Astrocyte (in vitro differentiated cells and primary cell): ENCODE results near the gene KLHL28.

Experiments used
- EZH2 ChIP-seq: IDR thresholded peaks from 2 replicates; pipeline ENCODE4 v1.6.1; 2012; ENCODE audit warnings: mild to moderate bottlenecking, low read length, inconsistent platforms; ENCODE audit not compliant: insufficient read depth
- TF ChIP-seq, protein P1 (sequence below): IDR thresholded peaks from 2 replicates; pipeline ENCODE4 v1.5.1; 2011; ENCODE audit warnings: low read depth, mild to moderate bottlenecking, inconsistent platforms, low read length, moderate library complexity; ENCODE audit not compliant: insufficient read depth

DNA sequence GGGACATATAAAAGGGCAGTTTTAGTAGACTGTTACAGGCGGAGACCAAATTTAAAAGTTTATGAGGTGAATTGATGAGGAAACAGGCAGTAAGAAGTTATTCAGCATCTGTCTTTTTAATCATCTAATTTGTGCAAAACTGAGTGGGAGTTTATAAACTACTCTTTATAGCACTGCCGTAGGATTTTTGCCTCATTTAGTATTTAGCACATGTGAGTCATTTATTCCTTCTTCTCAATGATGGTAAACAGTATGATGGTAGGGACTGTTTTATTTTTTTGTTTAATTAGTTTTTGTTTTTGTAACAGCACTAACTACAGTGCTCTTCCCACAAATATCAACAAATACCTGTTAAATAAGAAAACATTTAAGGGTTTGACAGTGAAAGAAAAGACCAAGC, 20.8 kb upstream of the KLHL28 start:
- no peak for TF ChIP-seq EZH2
- TF ChIP-seq, protein P1, sequence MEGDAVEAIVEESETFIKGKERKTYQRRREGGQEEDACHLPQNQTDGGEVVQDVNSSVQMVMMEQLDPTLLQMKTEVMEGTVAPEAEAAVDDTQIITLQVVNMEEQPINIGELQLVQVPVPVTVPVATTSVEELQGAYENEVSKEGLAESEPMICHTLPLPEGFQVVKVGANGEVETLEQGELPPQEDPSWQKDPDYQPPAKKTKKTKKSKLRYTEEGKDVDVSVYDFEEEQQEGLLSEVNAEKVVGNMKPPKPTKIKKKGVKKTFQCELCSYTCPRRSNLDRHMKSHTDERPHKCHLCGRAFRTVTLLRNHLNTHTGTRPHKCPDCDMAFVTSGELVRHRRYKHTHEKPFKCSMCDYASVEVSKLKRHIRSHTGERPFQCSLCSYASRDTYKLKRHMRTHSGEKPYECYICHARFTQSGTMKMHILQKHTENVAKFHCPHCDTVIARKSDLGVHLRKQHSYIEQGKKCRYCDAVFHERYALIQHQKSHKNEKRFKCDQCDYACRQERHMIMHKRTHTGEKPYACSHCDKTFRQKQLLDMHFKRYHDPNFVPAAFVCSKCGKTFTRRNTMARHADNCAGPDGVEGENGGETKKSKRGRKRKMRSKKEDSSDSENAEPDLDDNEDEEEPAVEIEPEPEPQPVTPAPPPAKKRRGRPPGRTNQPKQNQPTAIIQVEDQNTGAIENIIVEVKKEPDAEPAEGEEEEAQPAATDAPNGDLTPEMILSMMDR, result no peak
